OCI-LY1 (cell line): ENCODE results near the gene CDH22.

Source experiments
- H2AFZ ChIP-seq: fragments of 200-600 bp; sonication (generic), shearing (Covaris generic); 2 replicates; pipeline ENCODE4 v1.6.0; 2014; ENCODE audit warnings: antibody characterized with exemption, mild to moderate bottlenecking, low read length
- H3F3A ChIP-seq: fragments of 200-600 bp; sonication (generic), shearing (Covaris generic); 2 replicates; pipeline ENCODE4 v1.6.0; 2014; ENCODE audit warnings: mild to moderate bottlenecking, antibody characterized with exemption, low read length, moderate library complexity; ENCODE audit not compliant: insufficient read depth
- H3K27ac ChIP-seq: fragments of 200-600 bp; sonication (generic); 2 replicates; pipeline ENCODE4 v1.5.1; 2014; ENCODE audit warnings: low read length, mixed run types, mild to moderate bottlenecking, low read depth; ENCODE audit not compliant: poor library complexity, severe bottlenecking
- H3K27me3 ChIP-seq: fragments of 200-600 bp; sonication (generic); 2 replicates; pipeline ENCODE4 v1.6.0; 2014; ENCODE audit warnings: antibody characterized with exemption, mild to moderate bottlenecking, low read length, moderate library complexity; ENCODE audit not compliant: insufficient read depth
- H3K36me3 ChIP-seq: fragments of 200-600 bp; sonication (generic); 2 replicates; pipeline ENCODE4 v1.6.1; 2014; ENCODE audit warnings: mild to moderate bottlenecking, antibody characterized with exemption, low read length, moderate library complexity, mixed read lengths; ENCODE audit not compliant: insufficient read depth
- H3K4me1 ChIP-seq: fragments of 200-600 bp; sonication (generic); 2 replicates; pipeline ENCODE4 v1.5.1; 2014; ENCODE audit warnings: mild to moderate bottlenecking, low read length, moderate library complexity; ENCODE audit not compliant: insufficient read depth, severe bottlenecking
- H3K4me2 ChIP-seq: fragments of 200-600 bp; sonication (generic), shearing (Covaris generic); 2 replicates; pipeline ENCODE4 v1.6.1; 2014; ENCODE audit warnings: low read length
- H3K4me3 ChIP-seq: fragments of 200-600 bp; sonication (generic); 2 replicates; pipeline ENCODE4 v1.5.1; 2014; ENCODE audit warnings: low read length, low read depth, mild to moderate bottlenecking, mixed read lengths; ENCODE audit not compliant: poor library complexity, severe bottlenecking
- H3K79me2 ChIP-seq: fragments of 200-600 bp; shearing (Covaris generic); 2 replicates; pipeline ENCODE4 v1.6.1; 2016; ENCODE audit warnings: mixed run types, low read length, mixed read lengths; ENCODE audit not compliant: insufficient read depth
- H3K9ac ChIP-seq: fragments of 200-600 bp; sonication (generic), shearing (Covaris generic); 2 replicates; pipeline ENCODE4 v1.6.1; 2014; ENCODE audit warnings: mild to moderate bottlenecking, low read length, mixed read lengths
- H3K9me2 ChIP-seq: fragments of 200-600 bp; sonication (generic), shearing (Covaris generic); 2 replicates; pipeline ENCODE4 v1.6.1; 2014; ENCODE audit warnings: low read depth, mild to moderate bottlenecking, low read length, mixed read lengths
- H3K9me3 ChIP-seq: fragments of 200-600 bp; shearing (Covaris generic); 2 replicates; pipeline ENCODE4 v1.6.1; 2014; ENCODE audit warnings: low read length, mixed read lengths
- H4K20me1 ChIP-seq: fragments of 200-600 bp; sonication (generic), shearing (Covaris generic); 2 replicates; pipeline ENCODE4 v1.6.0; 2016; ENCODE audit warnings: mild to moderate bottlenecking, low read length; ENCODE audit not compliant: insufficient read depth
- EZH2 ChIP-seq: fragments of 200-600 bp; sonication (generic), shearing (Covaris generic); IDR thresholded peaks from 2 replicates; pipeline ENCODE4 v1.8.0; 2017; ENCODE audit warnings: borderline replicate concordance, mixed run types, mild to moderate bottlenecking, antibody characterized with exemption, low read length, moderate library complexity, mixed read lengths
- TF ChIP-seq, protein P1 (sequence below): fragments of 200-600 bp; sonication (generic), shearing (Covaris generic); IDR thresholded peaks from 2 replicates; pipeline ENCODE4 v1.5.1; 2017; ENCODE audit warnings: mild to moderate bottlenecking, antibody characterized with exemption, low read length, moderate library complexity, mixed read lengths

Gene CDH22

DNA sequence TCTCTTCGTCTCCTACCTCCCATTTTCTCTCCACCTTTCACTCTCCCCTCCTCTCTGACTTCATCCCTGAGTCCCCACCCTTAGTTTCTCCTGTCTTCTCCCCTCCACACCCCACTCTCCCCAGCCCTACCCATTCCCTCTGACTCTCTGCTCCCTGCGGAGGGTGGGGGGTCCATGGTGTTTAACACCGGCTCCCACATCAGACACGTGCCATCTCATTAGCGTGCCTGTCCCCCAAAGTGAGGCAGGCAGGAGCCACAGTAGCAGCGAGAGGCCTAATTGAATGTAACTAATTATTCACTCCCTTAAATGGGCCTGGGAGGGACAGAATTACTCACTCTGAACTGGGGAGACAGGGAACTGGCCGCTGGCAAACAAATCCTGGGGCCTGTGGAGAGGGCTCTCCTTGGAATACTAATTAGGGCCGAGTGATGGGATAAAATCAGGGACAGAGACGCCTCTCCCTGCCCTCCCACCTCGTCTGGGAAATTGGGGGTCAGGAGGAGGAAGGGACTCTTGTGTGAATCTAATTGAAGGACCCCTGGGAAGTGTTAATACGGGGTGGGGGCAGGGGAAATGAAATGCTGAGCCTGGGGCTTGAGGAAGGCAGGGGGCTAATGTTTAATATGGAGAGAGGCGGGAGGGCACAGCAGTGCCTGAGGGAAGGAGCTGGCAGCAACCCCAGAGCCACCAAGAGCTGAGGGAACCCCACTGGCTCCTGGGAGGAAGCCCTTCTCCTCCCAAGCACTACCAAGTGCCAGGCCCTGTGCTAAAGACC, 172.3 kb downstream of the CDH22 start:
- no peaks in the 10 kb centered on the region for H3K36me3 ChIP-seq
- no peak overlapping the region for H3K27ac ChIP-seq
- H3K4me3 ChIP-seq, result no peak overlapping the region
- TF ChIP-seq, protein P1, sequence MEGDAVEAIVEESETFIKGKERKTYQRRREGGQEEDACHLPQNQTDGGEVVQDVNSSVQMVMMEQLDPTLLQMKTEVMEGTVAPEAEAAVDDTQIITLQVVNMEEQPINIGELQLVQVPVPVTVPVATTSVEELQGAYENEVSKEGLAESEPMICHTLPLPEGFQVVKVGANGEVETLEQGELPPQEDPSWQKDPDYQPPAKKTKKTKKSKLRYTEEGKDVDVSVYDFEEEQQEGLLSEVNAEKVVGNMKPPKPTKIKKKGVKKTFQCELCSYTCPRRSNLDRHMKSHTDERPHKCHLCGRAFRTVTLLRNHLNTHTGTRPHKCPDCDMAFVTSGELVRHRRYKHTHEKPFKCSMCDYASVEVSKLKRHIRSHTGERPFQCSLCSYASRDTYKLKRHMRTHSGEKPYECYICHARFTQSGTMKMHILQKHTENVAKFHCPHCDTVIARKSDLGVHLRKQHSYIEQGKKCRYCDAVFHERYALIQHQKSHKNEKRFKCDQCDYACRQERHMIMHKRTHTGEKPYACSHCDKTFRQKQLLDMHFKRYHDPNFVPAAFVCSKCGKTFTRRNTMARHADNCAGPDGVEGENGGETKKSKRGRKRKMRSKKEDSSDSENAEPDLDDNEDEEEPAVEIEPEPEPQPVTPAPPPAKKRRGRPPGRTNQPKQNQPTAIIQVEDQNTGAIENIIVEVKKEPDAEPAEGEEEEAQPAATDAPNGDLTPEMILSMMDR, result no peak
- TF ChIP-seq EZH2, result no peak
- H2AFZ ChIP-seq, result no peak overlapping the region
- H4K20me1 ChIP-seq, result no peaks in the 10 kb centered on the region
- no peaks in the 10 kb centered on the region for H3K9me2 ChIP-seq
- no peaks in the 10 kb centered on the region for H3K4me1 ChIP-seq
- H3K9ac ChIP-seq, result no peak overlapping the region
- H3K27me3 ChIP-seq, result no peaks in the 10 kb centered on the region
- no peaks in the 10 kb centered on the region for H3F3A ChIP-seq
- no peak overlapping the region for H3K4me2 ChIP-seq
- H3K9me3 ChIP-seq, result no peaks in the 10 kb centered on the region
- H3K79me2 ChIP-seq, result no peaks in the 10 kb centered on the region

DNA sequence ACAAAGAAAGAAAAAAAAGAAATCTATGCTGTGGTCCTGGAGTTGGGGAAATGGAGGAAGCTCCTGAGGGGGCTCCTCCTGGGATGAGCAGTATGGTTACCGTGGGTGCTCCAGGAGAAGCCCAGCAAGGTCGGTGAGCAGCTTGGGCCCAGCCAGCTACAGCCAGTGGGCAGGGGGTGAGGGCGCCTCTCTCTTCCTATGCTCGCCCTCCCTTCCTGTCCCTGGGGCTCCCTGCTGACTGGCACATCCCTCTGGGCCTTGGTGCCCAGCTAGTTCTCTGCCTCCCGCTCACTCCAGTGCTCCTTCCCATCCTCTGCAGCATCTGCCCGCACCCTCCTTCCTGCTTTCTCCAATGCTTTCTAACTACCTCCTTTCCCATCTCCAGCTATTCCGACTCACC, 173.6 kb downstream of the CDH22 start:
- H3K9me3 ChIP-seq, result no peaks in the 10 kb centered on the region
- no peaks in the 10 kb centered on the region for H3K4me1 ChIP-seq
- no peaks in the 10 kb centered on the region for H3K36me3 ChIP-seq
- no peaks in the 10 kb centered on the region for H3F3A ChIP-seq
- H3K4me2 ChIP-seq, result no peak overlapping the region
- no peak overlapping the region for H2AFZ ChIP-seq
- H4K20me1 ChIP-seq, result no peaks in the 10 kb centered on the region
- TF ChIP-seq, protein P1, result no peak
- TF ChIP-seq EZH2, result no peak
- no peaks in the 10 kb centered on the region for H3K27me3 ChIP-seq
- H3K79me2 ChIP-seq, result no peaks in the 10 kb centered on the region
- H3K27ac ChIP-seq, result no peak overlapping the region
- no peaks in the 10 kb centered on the region for H3K9me2 ChIP-seq
- H3K4me3 ChIP-seq, result no peak overlapping the region
- no peak overlapping the region for H3K9ac ChIP-seq

GRCh38 chr20:46133886-46134654, 174.2 kb downstream of the CDH22 start:
- Histone ChIP-seq H3K36me3 (no peaks in the 10 kb centered on the region), H3F3A (no peaks in the 10 kb centered on the region), H3K4me3 (no peak overlapping the region), H3K4me1 (no peaks in the 10 kb centered on the region), H4K20me1 (no peaks in the 10 kb centered on the region), H3K4me2 (no peak overlapping the region), H3K9me3 (no peaks in the 10 kb centered on the region), H3K9me2 (no peaks in the 10 kb centered on the region), H3K9ac (no peak overlapping the region), H2AFZ (no peak overlapping the region), H3K27me3 (no peaks in the 10 kb centered on the region), H3K27ac (no peak overlapping the region), H3K79me2 (no peaks in the 10 kb centered on the region)
- TF ChIP-seq, protein P1, result no peak
- no peak for TF ChIP-seq EZH2
